SU-DHL-6 (cell line): ENCODE data around the gene SYF2.
"Not testable (repeated sequence)": the region's sequence is repeated elsewhere in the genome, so short reads cannot be mapped to it uniquely, and the experiment has no call there.

Source experiments
- H2AFZ ChIP-seq: fragments of 200-600 bp; sonication (generic); 2 replicates; pipeline ENCODE4 v1.6.1; 2014; ENCODE audit warnings: low read depth, mild to moderate bottlenecking, moderate library complexity, mixed read lengths, antibody characterized with exemption, low read length; ENCODE audit not compliant: severe bottlenecking
- H3F3A ChIP-seq: fragments of 200-600 bp; shearing (Covaris generic); 2 replicates; pipeline ENCODE4 v1.6.0; 2016; ENCODE audit warnings: antibody characterized with exemption, mild to moderate bottlenecking; ENCODE audit not compliant: insufficient read depth
- H3K27ac ChIP-seq: fragments of 200-600 bp; sonication (generic); 2 replicates; pipeline ENCODE4 v1.5.1; 2016; ENCODE audit warnings: low read depth, mild to moderate bottlenecking, low read length, moderate library complexity, mixed read lengths
- H3K27me3 ChIP-seq: fragments of 200-600 bp; sonication (generic), shearing (Covaris generic); 2 replicates; pipeline ENCODE4 v1.6.0; 2014; ENCODE audit warnings: mild to moderate bottlenecking, low read length
- H3K36me3 ChIP-seq: fragments of 200-600 bp; sonication (generic); 2 replicates; pipeline ENCODE4 v1.6.1; 2014; ENCODE audit warnings: mild to moderate bottlenecking, low read length, mixed read lengths
- H3K4me2 ChIP-seq: fragments of 300-600, 200-600 bp; shearing (Covaris generic), sonication (generic); 2 replicates; pipeline ENCODE4 v1.6.0; 2014; ENCODE audit warnings: low read length, low read depth, mild to moderate bottlenecking; ENCODE audit not compliant: poor library complexity, severe bottlenecking
- H3K4me3 ChIP-seq: fragments of 200-600 bp; sonication (generic); 2 replicates; pipeline ENCODE4 v1.5.1; 2014; ENCODE audit warnings: antibody characterized with exemption, low read length, mild to moderate bottlenecking, mixed read lengths; ENCODE audit not compliant: insufficient read depth, poor library complexity, severe bottlenecking
- H3K79me2 ChIP-seq: fragments of 200-600 bp; sonication (generic); 2 replicates; pipeline ENCODE4 v1.6.1; 2014; ENCODE audit warnings: mild to moderate bottlenecking, low read length, moderate library complexity; ENCODE audit not compliant: insufficient read depth
- H3K9ac ChIP-seq: fragments of 200-600 bp; sonication (generic); 2 replicates; pipeline ENCODE4 v1.7.0; 2014; ENCODE audit warnings: mild to moderate bottlenecking, low read length
- H3K9me2 ChIP-seq: fragments of 200-600 bp; sonication (generic); replicated peaks from 2 replicates; pipeline ENCODE4 v1.6.1; 2014; ENCODE audit warnings: low read length; ENCODE audit not compliant: insufficient read depth
- H3K9me3 ChIP-seq: fragments of 200-600 bp; sonication (generic); 2 replicates; pipeline ENCODE4 v1.6.1; 2014; ENCODE audit warnings: low read length, mixed read lengths; ENCODE audit not compliant: insufficient read depth
- H4K20me1 ChIP-seq: fragments of 200-600 bp; sonication (generic); 2 replicates; pipeline ENCODE4 v1.6.1; 2014; ENCODE audit warnings: low read depth, mild to moderate bottlenecking, antibody characterized with exemption, low read length, moderate library complexity, mixed read lengths
- TF ChIP-seq, protein P1 (sequence below): fragments of 200-600 bp; sonication (generic); IDR thresholded peaks from one replicate; pipeline ENCODE4 v1.5.1; 2017; ENCODE audit warnings: antibody characterized with exemption, mild to moderate bottlenecking, low read length, moderate library complexity; ENCODE audit not compliant: insufficient read depth, poor library complexity, severe bottlenecking

The SYF2 gene

DNA sequence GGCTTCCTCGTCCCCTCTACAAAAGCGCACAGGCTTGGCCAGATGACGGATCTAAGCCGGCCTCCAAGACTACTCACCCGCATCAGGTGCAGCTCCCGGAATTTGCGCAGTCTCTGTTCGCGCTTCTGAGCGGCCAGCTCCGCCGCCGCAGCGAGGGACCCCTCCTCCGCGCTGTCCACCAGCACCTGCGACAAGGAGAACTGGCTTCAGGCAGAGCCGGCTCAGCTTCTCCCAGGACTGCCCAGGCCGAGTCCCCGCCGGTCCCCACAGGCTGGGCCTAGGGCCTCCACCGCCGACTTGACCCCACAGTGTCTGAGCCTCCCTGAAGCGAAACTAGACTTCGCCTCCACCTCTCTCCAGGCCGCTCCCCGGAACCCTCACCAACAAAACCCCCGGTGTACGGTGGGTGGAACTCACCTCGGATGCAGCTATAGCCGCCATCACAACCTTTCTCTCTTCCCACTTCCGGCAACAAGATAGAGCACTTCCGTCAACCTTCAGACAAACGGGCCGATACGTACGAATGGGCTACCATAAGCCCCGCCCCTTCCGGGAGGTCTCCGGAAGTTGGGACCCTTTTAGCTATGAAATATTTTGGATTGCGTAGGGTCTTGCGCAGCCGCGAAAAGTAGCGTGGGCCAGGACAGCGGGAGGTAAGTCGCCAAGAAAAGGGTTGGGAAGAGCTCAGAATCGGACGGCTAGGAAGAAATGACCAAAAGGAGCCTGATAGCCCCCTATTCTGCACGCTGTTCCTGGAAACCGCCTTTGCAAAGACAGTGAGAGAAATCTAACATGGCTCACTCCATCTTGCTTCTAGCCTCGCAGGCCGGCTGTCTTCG, at the start of gene SYF2:
Gene SYF2 (minus strand): TSS at position 476 of the 839 bp plus-strand sequence. CDS start 35 bp downstream, at position 441.
- Histone ChIP-seq H2AFZ (peak within 1 kb of the TSS; percentile 86), H3K36me3 (peaks cover 12% of the 10 kb centered on the region; the same call in 1 of the 2 replicates), H3K27me3 (no peaks in the 10 kb centered on the region), H3K9ac (peak within 1 kb of the TSS; percentile 75), H3K79me2 (peaks cover 30% of the 10 kb centered on the region), H3K9me2 (no peaks in the 10 kb centered on the region), H3K4me2 (peak within 1 kb of the TSS; percentile 71), H3F3A (peaks cover 13% of the 10 kb centered on the region), H3K9me3 (no peaks in the 10 kb centered on the region), H3K27ac (peak within 1 kb of the TSS; percentile 61), H3K4me3 (peak within 1 kb of the TSS; percentile 90), H4K20me1 (no peaks in the 10 kb centered on the region)
- TF ChIP-seq, protein P1, sequence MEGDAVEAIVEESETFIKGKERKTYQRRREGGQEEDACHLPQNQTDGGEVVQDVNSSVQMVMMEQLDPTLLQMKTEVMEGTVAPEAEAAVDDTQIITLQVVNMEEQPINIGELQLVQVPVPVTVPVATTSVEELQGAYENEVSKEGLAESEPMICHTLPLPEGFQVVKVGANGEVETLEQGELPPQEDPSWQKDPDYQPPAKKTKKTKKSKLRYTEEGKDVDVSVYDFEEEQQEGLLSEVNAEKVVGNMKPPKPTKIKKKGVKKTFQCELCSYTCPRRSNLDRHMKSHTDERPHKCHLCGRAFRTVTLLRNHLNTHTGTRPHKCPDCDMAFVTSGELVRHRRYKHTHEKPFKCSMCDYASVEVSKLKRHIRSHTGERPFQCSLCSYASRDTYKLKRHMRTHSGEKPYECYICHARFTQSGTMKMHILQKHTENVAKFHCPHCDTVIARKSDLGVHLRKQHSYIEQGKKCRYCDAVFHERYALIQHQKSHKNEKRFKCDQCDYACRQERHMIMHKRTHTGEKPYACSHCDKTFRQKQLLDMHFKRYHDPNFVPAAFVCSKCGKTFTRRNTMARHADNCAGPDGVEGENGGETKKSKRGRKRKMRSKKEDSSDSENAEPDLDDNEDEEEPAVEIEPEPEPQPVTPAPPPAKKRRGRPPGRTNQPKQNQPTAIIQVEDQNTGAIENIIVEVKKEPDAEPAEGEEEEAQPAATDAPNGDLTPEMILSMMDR, result no peak

GRCh38 chr1:25279693-25280111, 47.4 kb upstream of the SYF2 start:
- not testable (repeated sequence) for H3K4me2 ChIP-seq, H2AFZ ChIP-seq, H3K36me3 ChIP-seq, H3K27ac ChIP-seq, H3K4me3 ChIP-seq, H3K9me3 ChIP-seq, H3K79me2 ChIP-seq, H3F3A ChIP-seq, H4K20me1 ChIP-seq, H3K27me3 ChIP-seq, H3K9me2 ChIP-seq, H3K9ac ChIP-seq

GRCh38 chr1:25278790-25279189, 46.5 kb upstream of the SYF2 start:
- H3K36me3 ChIP-seq, H3K4me3 ChIP-seq, H3K27me3 ChIP-seq, H3K9ac ChIP-seq, H3K9me3 ChIP-seq, H3K79me2 ChIP-seq, H4K20me1 ChIP-seq, H3K4me2 ChIP-seq, H3K9me2 ChIP-seq, H3F3A ChIP-seq, H3K27ac ChIP-seq, H2AFZ ChIP-seq: not testable (repeated sequence)

DNA sequence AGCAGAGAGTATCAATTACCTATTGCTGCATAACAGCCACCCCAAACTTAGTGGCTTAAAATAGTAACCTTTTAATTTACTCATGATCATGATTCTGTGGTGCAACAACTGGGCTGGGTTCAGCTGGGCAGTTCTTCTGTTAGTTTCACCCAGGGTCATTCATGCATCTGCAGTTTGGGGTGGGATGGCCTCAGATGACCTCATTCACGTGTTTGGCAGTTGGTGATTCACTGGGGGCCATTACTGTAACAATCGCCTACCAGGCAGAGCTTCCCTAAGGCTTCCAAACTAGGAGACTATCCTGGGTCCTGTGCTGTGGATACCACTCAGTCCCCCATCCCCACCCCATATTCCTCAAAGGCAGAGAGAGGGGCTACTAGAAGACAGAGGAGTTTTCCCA, 46.1 kb upstream of the SYF2 start:
- not testable (repeated sequence) for H3K27me3 ChIP-seq, H3K79me2 ChIP-seq, H3K27ac ChIP-seq, H3F3A ChIP-seq, H2AFZ ChIP-seq, H3K9me3 ChIP-seq, H3K36me3 ChIP-seq, H3K9ac ChIP-seq, H3K4me2 ChIP-seq, H4K20me1 ChIP-seq, H3K4me3 ChIP-seq, H3K9me2 ChIP-seq

DNA sequence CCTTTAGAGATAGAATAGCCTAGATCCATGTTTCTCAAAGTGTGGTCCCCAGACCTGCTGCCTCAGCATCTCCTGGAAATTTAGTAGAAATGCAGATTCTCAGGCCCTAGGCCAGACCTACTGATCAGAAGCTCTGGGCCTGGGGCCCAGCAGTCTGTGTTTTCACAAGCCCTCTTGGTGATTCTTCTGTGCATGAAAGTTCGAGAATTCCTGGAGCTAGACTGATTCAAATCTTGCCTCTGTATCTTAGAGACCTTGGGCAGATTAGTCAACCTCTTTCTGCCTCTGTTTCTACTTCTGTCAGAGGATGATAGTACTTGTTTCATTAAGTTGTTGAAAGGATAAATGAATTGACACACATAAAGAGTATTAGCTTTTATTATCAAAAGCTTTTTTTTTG, 45.0 kb upstream of the SYF2 start:
- H3K79me2 ChIP-seq, H4K20me1 ChIP-seq, H3K4me3 ChIP-seq, H3K27me3 ChIP-seq, H3K4me2 ChIP-seq, H3K36me3 ChIP-seq, H3K9ac ChIP-seq, H3K27ac ChIP-seq, H3K9me2 ChIP-seq, H3K9me3 ChIP-seq, H2AFZ ChIP-seq, H3F3A ChIP-seq: not testable (repeated sequence)

DNA sequence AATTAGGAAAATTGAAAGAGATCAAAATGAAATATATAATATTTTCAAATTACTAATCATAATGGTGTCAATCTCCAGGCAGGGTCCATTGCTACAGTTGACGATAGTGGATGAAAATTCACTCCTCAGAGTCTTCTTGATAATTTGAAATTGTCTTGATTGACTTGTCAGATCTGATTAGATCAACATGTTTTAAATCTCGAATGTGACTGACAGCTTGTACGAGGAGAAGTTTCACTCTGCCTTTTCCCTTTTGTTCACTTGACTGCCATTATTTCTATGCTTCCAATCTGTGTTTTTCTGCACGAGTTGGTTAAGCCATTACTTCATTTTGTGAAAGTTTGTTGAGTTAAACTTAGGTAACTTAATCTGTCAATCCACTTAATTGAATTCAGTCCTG, 43.3 kb upstream of the SYF2 start:
- H3K4me2 ChIP-seq, H4K20me1 ChIP-seq, H3K27ac ChIP-seq: not testable (repeated sequence)

DNA sequence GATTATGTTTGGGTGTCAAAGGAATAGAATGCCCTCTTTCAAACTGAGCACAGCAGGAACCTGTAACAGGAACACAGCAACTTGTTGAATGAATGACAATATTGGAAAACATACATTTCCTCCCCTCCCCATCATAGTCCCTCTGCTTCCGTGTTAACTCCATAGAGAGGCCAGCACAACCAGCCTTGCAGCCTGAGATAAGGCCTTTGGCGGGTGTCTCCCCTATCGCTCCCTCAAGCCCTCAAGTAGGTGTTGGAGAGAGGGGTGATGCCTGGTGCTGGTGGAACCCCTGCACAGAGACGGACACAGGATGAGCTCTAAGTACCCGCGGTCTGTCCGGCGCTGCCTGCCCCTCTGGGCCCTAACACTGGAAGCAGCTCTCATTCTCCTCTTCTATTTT, 39.9 kb upstream of the SYF2 start, which contains the start of gene RHD:
Gene RHD (plus strand): TSS at position 272 of the 400 bp plus-strand sequence. CDS start 39 bp downstream, at position 311.
- not testable (repeated sequence) for H3K79me2 ChIP-seq, H3K27me3 ChIP-seq, H3K9me3 ChIP-seq, H4K20me1 ChIP-seq, H3K4me2 ChIP-seq, H3F3A ChIP-seq, H3K9me2 ChIP-seq, H3K27ac ChIP-seq, H3K36me3 ChIP-seq, H3K9ac ChIP-seq, H2AFZ ChIP-seq, H3K4me3 ChIP-seq

More for the DNA sequence above, 43.3 kb upstream of the SYF2 start:
- H3K9me2 ChIP-seq, H3K4me3 ChIP-seq, H2AFZ ChIP-seq, H3K9ac ChIP-seq, H3F3A ChIP-seq, H3K27me3 ChIP-seq, H3K36me3 ChIP-seq, H3K9me3 ChIP-seq, H3K79me2 ChIP-seq: not testable (repeated sequence)
